MM.1S (cell line): ENCODE measurements around the gene ID1.

ENCODE experiments used
- CTCF ChIP-seq: fragments of 300-600 bp; sonication (generic); IDR thresholded peaks from 2 replicates; pipeline ENCODE4 v1.5.1; 2016; ENCODE audit warnings: antibody characterized with exemption, low read length, mixed read lengths
- EZH2 ChIP-seq: fragments of 300-600 bp; sonication (generic); optimal IDR thresholded peaks from 2 replicates; pipeline ENCODE3; 2017; ENCODE audit warnings: low read depth, mild to moderate bottlenecking, antibody characterized with exemption, low read length, mixed read lengths

DNA sequence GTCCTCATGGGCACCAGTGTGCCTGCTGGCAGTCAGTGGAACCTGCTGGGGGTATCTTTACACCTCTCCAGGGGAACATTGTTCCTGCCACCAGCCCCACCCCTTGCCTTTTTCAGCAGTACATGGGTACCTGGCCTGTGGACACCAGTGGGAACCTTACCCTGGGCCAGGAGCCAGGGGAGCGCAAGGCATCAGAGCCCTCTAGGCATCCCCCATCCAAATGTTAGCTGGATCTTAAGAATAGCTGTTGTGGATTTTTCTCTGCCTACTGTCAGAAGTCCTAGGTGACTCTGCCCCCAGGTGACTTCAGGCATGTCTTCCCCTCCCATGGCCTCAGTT, 38.8 kb upstream of the ID1 start:
- no peak for TF ChIP-seq CTCF
- TF ChIP-seq EZH2: no peak
